Measurements from ENCODE around the gene BTD. TPM values are rescaled to one million over a fixed set of nuclear protein-coding genes. Genes with fewer than 3 reads are reported as not detected.

BTD gene
- polyA plus RNA-seq = 10 to 100 TPM in 2 of 3 donors, 1 to 10 TPM in 1; 6.5 to 45.0 (median 21.6) TPM

DNA sequence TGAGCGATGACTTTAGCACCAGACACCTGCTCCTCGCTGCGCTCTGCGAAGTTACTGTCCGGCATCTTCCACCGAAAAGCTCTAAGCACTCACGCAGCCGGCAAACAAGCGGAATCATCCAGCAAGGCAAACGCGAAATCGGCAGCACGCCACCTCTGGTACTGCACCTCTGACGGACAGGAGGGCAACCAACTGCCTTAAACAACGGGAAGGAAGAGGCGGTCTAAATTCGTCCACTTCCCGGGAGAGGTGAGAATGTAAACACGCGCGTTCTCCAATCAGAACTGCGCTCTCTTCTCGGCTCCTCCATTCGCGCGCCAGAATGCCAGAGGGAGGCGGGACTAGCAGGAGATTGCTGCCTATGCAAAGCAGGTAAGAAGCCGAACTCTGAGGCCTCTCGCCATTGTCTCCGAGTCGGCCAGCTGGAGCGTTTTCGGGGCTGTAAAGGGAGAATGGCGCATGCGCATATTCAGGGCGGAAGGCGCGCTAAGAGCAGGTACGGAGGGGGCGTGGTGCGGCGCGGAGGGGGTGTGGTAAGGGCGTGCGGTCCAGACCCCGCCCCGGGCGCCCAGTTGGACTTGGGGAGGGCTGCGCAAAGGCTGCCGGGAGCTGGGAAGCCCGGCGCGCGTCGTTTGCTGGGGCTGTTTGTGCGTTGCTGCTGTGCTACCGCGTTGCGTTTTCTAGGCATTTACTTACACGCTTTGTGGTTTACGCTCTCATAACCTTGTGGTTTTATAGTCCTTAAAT, at the start of gene BTD, which contains the start of gene HACL1:
Gene BTD, plus strand, starts transcription at position 347 of the 747 bp plus-strand sequence. CDS start 33,695 bp downstream, outside the sequence.
Gene HACL1, minus strand, starts transcription at position 171 of the 747 bp plus-strand sequence. Its CDS starts 106 bp downstream, at position 65.
- no peak within 1 kb of the TSS for H3K27ac ChIP-seq (ENCODE audit: low read depth, low read length)
- 0 to 1% (median 0%) methylated on average over 56 to 61 of the region's 61 CpGs for WGBS, 3 donors

DNA sequence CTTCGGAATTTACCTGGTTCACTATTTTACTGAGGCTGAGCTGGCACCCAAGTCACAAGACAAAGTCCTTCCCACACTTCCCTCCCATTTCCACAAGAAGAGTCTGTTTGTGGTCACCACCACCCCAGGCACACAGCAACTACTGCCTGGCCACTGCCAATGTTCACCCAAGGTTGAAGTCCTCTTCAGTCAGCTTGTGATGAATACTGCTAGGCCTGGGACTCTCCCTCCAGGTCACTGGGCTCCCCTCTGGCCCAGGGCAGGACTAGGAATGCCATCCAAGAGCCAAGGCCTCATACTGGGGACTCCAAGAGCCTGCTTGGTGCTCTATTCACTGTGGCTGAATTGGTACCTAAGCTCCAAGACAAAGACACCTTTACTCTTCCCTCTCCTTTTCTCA, 49.6 kb upstream of the BTD start:
- H3K27ac ChIP-seq (ENCODE audit: low read depth, low read length) = no peak overlapping the region
- WGBS, 3 donors = 94 to 97% (median 96%) methylated on average over 1 of the region's 1 CpG

GRCh38 chr3:15553749-15554148, 47.8 kb upstream of the BTD start:
- WGBS, 3 donors = 37 to 88% (median 87%) methylated on average over 3 of the region's 3 CpGs

DNA sequence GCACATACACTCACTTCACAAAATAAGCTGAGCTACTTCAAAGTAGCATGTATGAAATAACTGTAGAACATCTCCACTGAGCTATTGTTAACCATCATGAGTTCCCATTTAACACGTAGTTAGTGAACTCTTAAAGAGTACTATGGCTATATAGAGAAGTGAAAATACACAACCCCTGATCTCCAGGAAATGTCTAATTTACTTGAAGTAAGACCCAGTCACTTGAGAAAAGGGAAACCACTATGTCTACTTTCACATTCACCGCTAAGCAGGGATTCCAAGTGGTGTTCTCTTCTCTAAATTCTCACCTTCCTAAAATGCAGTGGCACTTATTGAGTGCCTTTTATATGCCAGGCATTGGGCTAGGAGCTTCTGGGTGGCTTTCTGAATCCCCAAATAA, 45.0 kb upstream of the BTD start:
- H3K27ac ChIP-seq (ENCODE audit: low read depth, low read length) = no peak overlapping the region
- WGBS, 3 donors = 38 to 77% (median 47%) methylated on average over 2 of the region's 2 CpGs

More at GRCh38 chr3:15553749-15554148, 47.8 kb upstream of the BTD start:
- H3K27ac ChIP-seq (ENCODE audit: low read depth, low read length) = no peak overlapping the region

- 0 to 3% (median 2%) methylated on average over 3 of the region's 3 CpGs for WGBS, 3 donors
- H3K27ac ChIP-seq (ENCODE audit: low read depth, low read length) = no peak overlapping the region
Observed at GRCh38 chr3:15557511-15557946, 44.0 kb upstream of the BTD start.

DNA sequence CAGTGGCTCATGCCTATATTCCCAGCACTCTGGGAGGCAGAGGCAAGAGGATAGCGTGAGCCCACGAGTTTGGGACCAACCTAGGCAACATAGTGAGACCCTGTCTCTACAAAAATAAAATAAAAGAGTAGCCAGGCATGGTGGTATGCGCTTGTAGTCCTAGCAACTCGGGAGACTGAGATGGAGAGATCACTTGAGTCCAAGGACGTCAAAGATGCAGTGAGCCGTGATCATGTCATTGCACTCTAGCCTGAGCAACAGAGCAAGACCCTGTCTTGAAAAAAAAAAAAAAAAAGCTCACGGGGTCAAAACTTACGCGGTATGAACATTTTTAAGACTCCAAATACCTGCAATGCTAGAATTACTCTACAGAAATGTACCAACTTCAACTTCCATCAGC, 43.0 kb upstream of the BTD start:
- 86 to 91% (median 91%) methylated on average over 9 of the region's 9 CpGs for WGBS, 3 donors
- no peak overlapping the region for H3K27ac ChIP-seq (ENCODE audit: low read depth, low read length)

DNA sequence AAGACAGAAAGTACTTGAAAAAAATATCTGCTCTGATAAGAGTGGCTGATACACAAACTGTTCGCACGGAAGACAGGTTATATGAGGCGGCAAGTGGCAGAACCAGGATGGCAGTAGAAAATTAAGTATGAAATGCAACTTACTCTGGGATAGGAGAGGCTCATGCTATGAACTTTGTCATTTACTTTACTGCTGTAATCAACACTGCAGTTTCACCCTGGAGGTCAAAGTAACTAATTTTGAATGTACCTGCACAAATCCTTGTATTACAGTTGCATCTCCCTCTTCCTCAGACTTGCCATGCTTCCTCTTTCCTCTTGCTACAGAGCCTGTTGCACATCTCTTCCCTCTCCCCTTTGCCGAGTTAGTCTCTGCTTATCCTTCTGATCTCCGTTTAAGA, 39.0 kb upstream of the BTD start:
- no peak overlapping the region for H3K27ac ChIP-seq (ENCODE audit: low read depth, low read length)
- WGBS, 3 donors = 74 to 83% (median 76%) methylated on average over 5 of the region's 5 CpGs

- no peak overlapping the region for H3K27ac ChIP-seq (ENCODE audit: low read depth, low read length)
- WGBS, 3 donors = 61 to 90% (median 75%) methylated on average over 1 of the region's 1 CpG
Observed at GRCh38 chr3:15563190-15563589, 38.4 kb upstream of the BTD start.

GRCh38 chr3:15572138-15572537, 29.4 kb upstream of the BTD start:
- 26 to 88% (median 77%) methylated on average over 4 of the region's 4 CpGs for WGBS, 3 donors
- no peak overlapping the region for H3K27ac ChIP-seq (ENCODE audit: low read depth, low read length)

DNA sequence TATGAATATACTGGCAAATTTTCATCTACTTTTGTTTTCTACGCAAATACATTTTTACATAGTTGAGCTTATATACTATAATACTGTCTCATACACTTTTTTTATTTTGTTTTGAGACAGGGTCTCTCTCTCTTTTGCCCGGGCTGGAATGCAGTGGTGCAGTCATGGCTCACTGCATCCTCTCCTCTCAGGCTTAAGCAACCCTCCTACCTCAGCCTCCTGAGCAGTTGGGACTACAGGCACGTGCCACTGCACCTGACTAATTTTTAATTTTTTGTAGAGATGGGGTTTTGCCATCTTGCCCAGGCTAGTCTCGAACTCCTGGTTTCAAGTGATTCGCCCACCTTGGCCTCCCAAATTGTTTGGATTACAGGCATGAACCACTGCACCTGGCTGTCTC, 26.1 kb upstream of the BTD start:
- no peak overlapping the region for H3K27ac ChIP-seq (ENCODE audit: low read depth, low read length)
- WGBS, 3 donors = 92 to 95% (median 95%) methylated on average over 5 of the region's 5 CpGs

DNA sequence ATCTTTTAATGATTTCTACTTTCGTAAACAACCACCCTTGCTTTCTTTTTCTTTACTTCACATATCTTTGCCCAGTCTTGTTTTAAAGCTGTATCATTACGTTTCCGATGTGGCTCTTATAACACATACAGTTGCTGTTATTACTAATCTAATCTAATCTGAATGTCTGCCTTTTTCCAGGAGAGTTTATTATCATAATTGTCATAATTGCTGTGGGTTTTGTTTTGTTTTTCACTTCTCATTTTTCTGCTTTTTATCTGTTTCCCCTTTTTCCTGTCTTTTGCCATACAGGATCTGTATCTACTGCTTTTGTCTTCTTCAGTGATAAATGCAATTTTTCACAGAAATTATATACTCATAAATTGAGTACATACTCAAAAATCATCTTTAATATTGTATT, 25.1 kb upstream of the BTD start:
- no peak overlapping the region for H3K27ac ChIP-seq (ENCODE audit: low read depth, low read length)
- WGBS, 3 donors = 57 to 75% (median 73%) methylated on average over 3 of the region's 3 CpGs

DNA sequence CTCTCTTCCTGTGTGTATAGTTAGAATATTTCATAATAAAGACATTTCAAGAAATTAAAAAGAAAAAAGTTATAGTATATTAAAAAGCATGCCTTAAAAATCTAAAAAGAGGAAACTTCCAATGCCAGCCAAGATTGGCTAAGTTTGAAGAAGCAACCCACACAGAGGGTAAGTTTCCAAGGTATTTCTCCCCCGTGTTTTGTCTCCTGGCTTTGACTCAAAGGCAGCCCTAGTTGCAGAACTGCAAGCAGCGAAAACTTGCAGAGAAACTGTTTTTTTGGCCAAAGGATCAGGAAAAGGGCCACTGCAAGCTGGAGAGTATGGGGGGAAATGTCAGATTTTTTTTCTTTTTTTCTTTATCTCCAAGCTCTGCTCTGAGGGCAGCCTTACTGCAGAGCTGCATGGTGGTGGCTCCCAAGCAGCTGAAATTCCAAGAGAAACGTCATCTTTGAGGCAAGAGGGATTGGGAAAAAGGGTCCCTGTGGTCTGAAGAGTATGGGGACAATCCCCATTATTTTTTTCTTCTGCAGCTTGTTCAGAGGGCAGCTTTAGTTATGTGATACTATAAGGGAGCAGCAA, 23.2 kb upstream of the BTD start:
- no peak overlapping the region for H3K27ac ChIP-seq (ENCODE audit: low read depth, low read length)
- WGBS, 3 donors = 30 to 49% (median 37%) methylated on average over 3 of the region's 3 CpGs

- WGBS, 3 donors = 35 to 61% (median 49%) methylated on average over 2 of the region's 2 CpGs
- no peak overlapping the region for H3K27ac ChIP-seq (ENCODE audit: low read depth, low read length)
Observed at GRCh38 chr3:15579051-15579450, 22.5 kb upstream of the BTD start.

DNA sequence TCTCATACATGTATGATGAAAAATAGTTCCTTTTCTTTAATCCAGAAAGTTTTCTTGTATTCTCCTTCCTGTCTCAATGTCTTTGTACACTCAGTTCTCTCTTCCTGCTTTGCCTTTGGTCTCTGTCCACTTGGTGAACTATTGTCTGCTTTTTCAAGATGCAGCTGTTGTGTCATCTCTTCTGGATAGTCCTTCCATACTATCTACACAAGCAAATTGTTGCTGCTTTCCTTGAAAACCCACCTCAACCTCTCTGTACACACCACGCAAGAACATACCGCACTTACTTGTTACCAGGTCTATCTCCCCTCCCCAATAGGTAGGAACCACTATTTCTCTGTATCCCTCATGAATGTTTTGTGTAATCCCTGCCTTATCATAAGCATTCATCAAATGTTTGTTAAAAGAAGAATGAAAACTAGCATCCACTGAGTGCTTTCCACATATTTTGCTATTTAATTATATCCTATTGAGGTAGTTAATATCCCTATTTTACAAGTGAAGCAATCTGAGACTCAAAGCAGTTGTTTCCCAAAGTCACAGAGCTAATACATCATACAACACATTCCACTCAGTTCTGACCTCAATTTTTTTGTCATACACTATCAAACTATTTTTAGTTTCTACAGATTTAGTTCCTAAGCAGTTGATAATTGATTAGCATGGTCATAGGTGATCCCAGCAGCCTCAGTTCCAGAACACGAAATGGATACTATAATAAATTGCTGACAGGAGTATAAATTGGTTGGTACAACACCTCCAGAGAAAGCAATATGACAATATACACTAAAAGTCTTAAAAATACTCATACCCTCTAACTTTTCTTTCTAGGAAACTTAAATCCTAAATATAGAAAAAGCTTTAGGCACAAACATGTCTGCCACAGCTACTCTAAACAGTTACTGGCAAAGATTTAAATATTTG, 19.8 kb upstream of the BTD start:
- no peak overlapping the region for H3K27ac ChIP-seq (ENCODE audit: low read depth, low read length)
- WGBS, 3 donors = 91 to 98% (median 95%) methylated on average over 3 of the region's 3 CpGs

GRCh38 chr3:15585111-15585845, 16.3 kb upstream of the BTD start:
- WGBS, 3 donors = 22 to 63% (median 60%) methylated on average over 6 of the region's 6 CpGs
- no peak overlapping the region for H3K27ac ChIP-seq (ENCODE audit: low read depth, low read length)

- no peak overlapping the region for H3K27ac ChIP-seq (ENCODE audit: low read depth, low read length)
- 62 to 68% (median 66%) methylated on average over 3 of the region's 3 CpGs for WGBS, 3 donors
Observed at GRCh38 chr3:15591242-15591641, 10.3 kb upstream of the BTD start.

- H3K27ac ChIP-seq (ENCODE audit: low read depth, low read length) = no peak overlapping the region
- 88 to 91% (median 89%) methylated on average over 21 of the region's 21 CpGs for WGBS, 3 donors
Observed at GRCh38 chr3:15591928-15592327, 9.6 kb upstream of the BTD start.

DNA sequence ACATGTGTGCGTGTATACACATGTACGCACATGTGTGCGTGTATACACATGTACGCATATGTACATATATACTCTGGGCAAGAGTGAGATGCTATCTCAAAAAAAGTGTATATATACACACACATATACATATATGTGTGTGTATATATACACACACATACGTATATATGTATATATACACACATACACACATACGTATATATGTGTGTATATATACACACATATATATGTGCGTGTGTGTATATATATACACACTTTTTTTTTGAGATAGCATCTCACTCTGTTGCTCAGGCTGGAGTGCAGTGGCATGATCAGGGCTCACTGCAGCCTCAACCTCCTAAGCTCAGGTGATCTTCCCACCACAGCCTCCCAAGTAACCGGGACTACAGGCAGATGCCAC, 8.6 kb upstream of the BTD start:
- H3K27ac ChIP-seq (ENCODE audit: low read depth, low read length) = no peak overlapping the region
- 88 to 98% (median 97%) methylated on average over 8 of the region's 8 CpGs for whole genome bisulfite sequencing, 3 donors

Measured in adipose tissue (tissue), 3 donors.